PC-9 (cell line): Measurements from ENCODE around the gene CHRNA4. TPM values are rescaled to one million over a fixed set of nuclear protein-coding genes. Genes with fewer than 3 reads are reported as not detected.

Experiments used
- BruUV-seq: library from RNA; stranded (reverse); fragments of 400-500 nt; replicated peaks from 2 replicates; lab custom pipeline; 2021; lab: Mats Ljungman, UMichigan
- CTCF ChIA-PET: fragments of 300-600 bp; sonication (Branson Sonifier 250); formaldehyde crosslinking; loops from one replicate; lab custom pipeline; 2022; ENCODE audit warnings: antibody characterized with exemption; lab: Charles Lee
- POLR2A ChIA-PET: fragments of 300-600 bp; sonication (Branson Sonifier 250); formaldehyde crosslinking; loops from one replicate; lab custom pipeline; 2022; ENCODE audit warnings: antibody characterized with exemption; ENCODE audit not compliant: unreplicated experiment; lab: Charles Lee
- DNase-seq, 2 experiments: peaks; one replicate each; pipeline versions ENCODE4 v3.0.0 to v3.0.0-alpha.2; 2015 to 2022; ENCODE audit warnings: mixed read lengths in 1 of 2
- H2AFZ ChIP-seq: fragments of 200-600 bp; sonication (generic); 2 replicates; pipeline ENCODE4 v1.8.1; 2017; ENCODE audit warnings: antibody characterized with exemption
- H3F3A ChIP-seq: fragments of 200-600 bp; sonication (generic); 2 replicates; pipeline ENCODE4 v1.8.1; 2017; ENCODE audit warnings: antibody characterized with exemption, mild to moderate bottlenecking, low read depth; ENCODE audit not compliant: insufficient read depth
- H3K27ac ChIP-seq: fragments of 200-600 bp; sonication (generic); 2 replicates; pipeline ENCODE4 v1.6.1; 2016; ENCODE audit warnings: mixed run types
- H3K27me3 ChIP-seq: fragments of 200-600 bp; sonication (generic); 2 replicates; pipeline ENCODE4 v1.6.1; 2016; ENCODE audit warnings: low read depth, mixed run types; ENCODE audit not compliant: insufficient read depth
- H3K36me3 ChIP-seq: fragments of 200-600 bp; sonication (generic); 2 replicates; pipeline ENCODE4 v1.6.1; 2016; ENCODE audit warnings: low read depth, mixed run types
- H3K4me1 ChIP-seq: fragments of 200-600 bp; sonication (generic); replicated peaks from 2 replicates; pipeline ENCODE4 v1.6.1; 2016; ENCODE audit warnings: mixed run types; ENCODE audit not compliant: insufficient read depth
- H3K4me2 ChIP-seq: fragments of 200-600 bp; sonication (generic); 2 replicates; pipeline ENCODE4 v1.6.1; 2017; ENCODE audit warnings: mixed run types
- H3K4me3 ChIP-seq: fragments of 200-600 bp; sonication (generic); 2 replicates; pipeline ENCODE4 v1.6.1; 2016; ENCODE audit warnings: mixed run types
- H3K79me2 ChIP-seq: fragments of 200-600 bp; sonication (generic); 2 replicates; pipeline ENCODE4 v1.6.1; 2017; ENCODE audit warnings: low read depth, mixed run types
- H3K9me2 ChIP-seq: fragments of 200-600 bp; sonication (generic); 2 replicates; pipeline ENCODE4 v1.8.1; 2017; ENCODE audit warnings: mild to moderate bottlenecking; ENCODE audit not compliant: insufficient read depth
- H3K9me3 ChIP-seq: fragments of 200-600 bp; sonication (generic); 2 replicates; pipeline ENCODE4 v1.8.1; 2016; ENCODE audit warnings: low read depth; ENCODE audit not compliant: insufficient read depth
- H4K20me1 ChIP-seq: fragments of 200-600 bp; sonication (generic); 2 replicates; pipeline ENCODE4 v1.8.1; 2017; ENCODE audit not compliant: insufficient read depth
- EZH2 ChIP-seq: fragments of 200-600 bp; sonication (generic); IDR thresholded peaks from 2 replicates; pipeline ENCODE4 v1.8.0; 2017; ENCODE audit warnings: antibody characterized with exemption, low read depth
- intact Hi-C: fragments of 100-400 bp; cut with micrococcal nuclease; formaldehyde crosslinking; loops from one replicate; pipeline ENCODE4 v1.10.0; 2022; ENCODE audit not compliant: unreplicated experiment
- total RNA-seq: library from RNA; stranded (reverse); gene quantifications from 2 replicates; pipeline ENCODE4 v1.2.3, GENCODE V29; 2021
- TF ChIP-seq, protein P1 (sequence below): fragments of 200-600 bp; sonication (generic); conservative IDR thresholded peaks from 2 replicates; pipeline ENCODE4 v1.6.1; 2017; ENCODE audit warnings: mixed run types, antibody characterized with exemption, mild to moderate bottlenecking, moderate library complexity

CHRNA4 gene
- total RNA-seq, 1 experiment from 2014 or later = not detected

DNA sequence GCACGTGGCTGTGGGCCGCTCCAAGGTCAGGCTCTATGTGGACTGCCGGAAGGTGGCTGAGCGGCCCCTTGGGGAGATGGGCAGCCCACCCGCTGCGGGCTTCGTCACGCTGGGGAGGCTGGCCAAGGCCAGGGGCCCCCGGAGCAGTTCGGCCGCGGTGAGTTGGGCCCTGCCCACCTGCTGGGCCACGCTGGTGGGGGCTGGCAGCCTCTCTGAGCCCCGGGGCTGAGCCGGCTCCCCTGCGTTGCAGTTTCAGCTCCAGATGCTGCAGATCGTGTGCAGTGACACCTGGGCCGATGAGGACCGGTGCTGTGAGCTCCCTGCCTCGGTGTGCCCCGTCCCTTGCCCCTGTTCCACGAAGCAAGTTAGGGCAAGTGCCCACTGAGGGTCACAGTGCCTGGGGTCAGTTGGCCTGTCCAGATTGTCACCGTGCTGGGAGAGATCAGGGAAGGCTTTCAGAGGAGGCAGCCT, 41.1 kb downstream of the CHRNA4 start:
- Histone ChIP-seq H3K9me3 (no peaks in the 10 kb centered on the region), H3K27ac (no peak overlapping the region), H4K20me1 (no peaks in the 10 kb centered on the region), H3K4me3 (no peak overlapping the region), H3K79me2 (no peaks in the 10 kb centered on the region), H3K4me2 (no peak overlapping the region), H3K36me3 (no peaks in the 10 kb centered on the region), H3F3A (no peaks in the 10 kb centered on the region), H3K4me1 (no peaks in the 10 kb centered on the region), H3K9me2 (no peaks in the 10 kb centered on the region), H3K27me3 (peaks cover 94% of the 10 kb centered on the region), H2AFZ (no peak overlapping the region)
- intact Hi-C loops = no loop called here
- no peak for DNase-seq
- ChIA-PET CTCF (no interaction called here), POLR2A (no interaction called here)
- BruUV-seq = no TSS peak
- no peak for TF ChIP-seq EZH2
- TF ChIP-seq, protein P1, sequence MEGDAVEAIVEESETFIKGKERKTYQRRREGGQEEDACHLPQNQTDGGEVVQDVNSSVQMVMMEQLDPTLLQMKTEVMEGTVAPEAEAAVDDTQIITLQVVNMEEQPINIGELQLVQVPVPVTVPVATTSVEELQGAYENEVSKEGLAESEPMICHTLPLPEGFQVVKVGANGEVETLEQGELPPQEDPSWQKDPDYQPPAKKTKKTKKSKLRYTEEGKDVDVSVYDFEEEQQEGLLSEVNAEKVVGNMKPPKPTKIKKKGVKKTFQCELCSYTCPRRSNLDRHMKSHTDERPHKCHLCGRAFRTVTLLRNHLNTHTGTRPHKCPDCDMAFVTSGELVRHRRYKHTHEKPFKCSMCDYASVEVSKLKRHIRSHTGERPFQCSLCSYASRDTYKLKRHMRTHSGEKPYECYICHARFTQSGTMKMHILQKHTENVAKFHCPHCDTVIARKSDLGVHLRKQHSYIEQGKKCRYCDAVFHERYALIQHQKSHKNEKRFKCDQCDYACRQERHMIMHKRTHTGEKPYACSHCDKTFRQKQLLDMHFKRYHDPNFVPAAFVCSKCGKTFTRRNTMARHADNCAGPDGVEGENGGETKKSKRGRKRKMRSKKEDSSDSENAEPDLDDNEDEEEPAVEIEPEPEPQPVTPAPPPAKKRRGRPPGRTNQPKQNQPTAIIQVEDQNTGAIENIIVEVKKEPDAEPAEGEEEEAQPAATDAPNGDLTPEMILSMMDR = no peak

DNA sequence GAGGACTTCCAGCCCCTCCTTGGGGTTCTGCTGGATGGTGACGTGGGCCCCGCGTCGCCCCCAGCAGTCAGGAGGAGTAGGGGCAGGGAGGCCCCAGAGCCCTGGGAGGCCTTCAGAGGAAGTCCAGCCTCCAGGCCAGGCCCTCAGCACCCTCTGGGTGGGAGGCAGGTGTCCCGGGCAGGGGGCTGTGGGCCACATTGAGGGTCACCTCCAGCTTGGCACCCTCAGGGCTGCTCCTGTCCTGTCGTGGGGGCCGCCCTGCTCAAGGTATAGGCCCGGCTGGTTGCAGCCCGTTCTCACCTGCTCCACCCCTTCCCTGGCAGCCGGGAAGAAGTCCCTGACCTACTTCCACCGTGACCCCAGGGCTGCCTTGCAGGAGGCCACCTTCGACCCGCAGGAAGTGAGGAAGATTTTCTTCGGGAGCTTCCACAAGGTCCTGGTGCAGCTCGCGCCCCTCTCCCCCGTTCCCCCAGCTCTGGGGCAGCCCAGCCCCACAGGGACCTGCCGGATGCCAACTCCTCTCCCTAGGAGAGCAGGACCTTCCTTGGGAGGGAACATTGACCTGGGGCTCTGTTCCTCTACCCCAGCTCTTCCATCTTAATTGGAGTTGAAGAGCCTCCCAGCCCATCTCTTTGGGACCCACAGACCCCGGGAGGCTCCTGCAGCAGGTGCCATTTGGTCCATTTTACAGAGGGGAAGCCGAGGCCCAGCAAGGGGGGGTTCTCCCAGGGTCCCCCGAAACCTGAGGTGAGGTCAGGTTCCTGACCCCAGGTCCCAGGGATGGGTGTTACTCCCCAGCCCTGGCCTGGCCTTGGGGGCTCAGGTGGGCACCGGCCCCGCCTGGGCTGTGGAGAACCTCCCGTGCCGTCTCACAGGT, 41.7 kb downstream of the CHRNA4 start:
- H3K27me3 ChIP-seq = peaks cover 94% of the 10 kb centered on the region
- no peaks in the 10 kb centered on the region for H4K20me1 ChIP-seq
- no peak overlapping the region for H2AFZ ChIP-seq
- no TSS peak for BruUV-seq
- ChIA-PET POLR2A (no interaction called here), CTCF (no interaction called here)
- no peaks in the 10 kb centered on the region for H3K9me3 ChIP-seq
- H3K36me3 ChIP-seq = no peaks in the 10 kb centered on the region
- no peaks in the 10 kb centered on the region for H3K79me2 ChIP-seq
- no peaks in the 10 kb centered on the region for H3K4me1 ChIP-seq
- H3K4me2 ChIP-seq = no peak overlapping the region
- no peak overlapping the region for H3K27ac ChIP-seq
- TF ChIP-seq EZH2 = no peak
- TF ChIP-seq, protein P1 = no peak
- no peaks in the 10 kb centered on the region for H3K9me2 ChIP-seq
- intact Hi-C loops = no loop called here
- no peak for DNase-seq
- no peaks in the 10 kb centered on the region for H3F3A ChIP-seq
- H3K4me3 ChIP-seq = no peak overlapping the region

DNA sequence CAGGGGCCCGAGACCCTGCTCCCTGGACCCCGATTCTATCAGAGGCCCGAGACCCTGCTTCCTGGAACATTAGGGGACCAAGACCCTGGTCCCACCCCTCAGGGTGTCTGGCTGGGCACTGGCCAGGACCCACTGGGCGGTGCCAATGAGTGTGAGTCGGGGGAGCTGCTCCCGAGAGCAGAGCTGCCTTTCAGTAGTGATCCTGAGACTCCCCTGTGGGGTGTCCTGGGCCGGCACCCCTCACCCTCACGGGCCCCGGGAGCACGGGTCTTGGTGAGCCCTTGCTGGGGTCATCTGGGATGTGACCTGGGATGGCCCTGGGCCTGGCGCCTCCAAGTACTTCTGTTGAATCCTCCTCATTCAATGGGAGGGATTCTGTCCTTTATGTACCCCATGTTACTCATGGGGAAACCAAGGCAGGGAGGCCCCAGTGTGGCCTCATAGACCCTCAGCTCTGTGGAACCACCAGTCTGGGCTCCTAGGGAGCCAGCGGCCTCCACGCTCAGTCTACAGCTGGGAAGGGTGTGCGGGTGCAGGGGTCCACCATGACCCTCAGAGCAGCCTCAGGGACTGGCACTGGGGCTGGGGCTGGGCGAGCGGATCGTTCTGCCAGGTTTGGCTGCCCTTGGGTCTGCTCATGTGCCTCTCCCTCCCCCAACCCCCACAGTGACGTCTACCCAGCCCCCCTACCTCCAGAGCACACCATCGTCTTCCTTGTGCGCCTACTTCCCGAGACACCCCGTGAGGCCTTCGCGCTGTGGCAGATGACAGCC, 42.6 kb downstream of the CHRNA4 start:
- H3K4me1 ChIP-seq = no peaks in the 10 kb centered on the region
- no peak for DNase-seq
- intact Hi-C loops = no loop called here
- no peak overlapping the region for H3K4me2 ChIP-seq
- no peaks in the 10 kb centered on the region for H4K20me1 ChIP-seq
- no peak overlapping the region for H2AFZ ChIP-seq
- TF ChIP-seq, protein P1 = no peak
- no peak for TF ChIP-seq EZH2
- H3K9me2 ChIP-seq = no peaks in the 10 kb centered on the region
- H3K36me3 ChIP-seq = no peaks in the 10 kb centered on the region
- POLR2A ChIA-PET = no interaction called here
- peaks cover 94% of the 10 kb centered on the region for H3K27me3 ChIP-seq
- H3K4me3 ChIP-seq = no peak overlapping the region
- no peak overlapping the region for H3K27ac ChIP-seq
- H3K9me3 ChIP-seq = no peaks in the 10 kb centered on the region
- CTCF ChIA-PET = no interaction called here
- no peaks in the 10 kb centered on the region for H3F3A ChIP-seq
- H3K79me2 ChIP-seq = no peaks in the 10 kb centered on the region
- BruUV-seq = no TSS peak
